Neural progenitor cell (in vitro differentiated cells): ENCODE measurements around the gene C19orf38. TPM values are rescaled to one million over a fixed set of nuclear protein-coding genes. Genes with fewer than 3 reads are reported as not detected.

Experiments
- DNase-seq: peaks from one replicate; pipeline ENCODE4 v3.0.0-alpha.2; 2016; ENCODE audit warnings: low spot score
- H2AFZ ChIP-seq: fragments of 200-600 bp; sonication (generic); replicated peaks from 2 replicates; pipeline ENCODE4 v1.6.1; 2016; ENCODE audit warnings: antibody characterized with exemption
- H3F3A ChIP-seq: fragments of 200-600 bp; sonication (generic); 2 replicates; pipeline ENCODE4 v1.6.1; 2016; ENCODE audit warnings: antibody characterized with exemption, low read depth
- H3K27ac ChIP-seq: fragments of 200-600 bp; sonication (generic); 2 replicates; pipeline ENCODE4 v1.5.1; 2016; ENCODE audit warnings: mild to moderate bottlenecking
- H3K27me3 ChIP-seq: fragments of 200-600 bp; sonication (generic); 2 replicates; pipeline ENCODE4 v1.6.1; 2016; ENCODE audit warnings: mild to moderate bottlenecking, moderate library complexity
- H3K36me3 ChIP-seq: fragments of 200-600 bp; sonication (generic); 2 replicates; pipeline ENCODE4 v1.5.1; 2016
- H3K4me1 ChIP-seq: fragments of 200-600 bp; sonication (generic); 2 replicates; pipeline ENCODE4 v1.6.1; 2016; ENCODE audit warnings: mixed run types
- H3K4me2 ChIP-seq: fragments of 200-600 bp; sonication (generic); 2 replicates; pipeline ENCODE4 v1.6.1; 2016
- H3K4me3 ChIP-seq: fragments of 200-600 bp; sonication (generic); 2 replicates; pipeline ENCODE4 v1.5.1; 2016
- H3K79me2 ChIP-seq: fragments of 200-600 bp; sonication (generic); 2 replicates; pipeline ENCODE4 v1.6.1; 2016; ENCODE audit warnings: low read depth
- H3K9ac ChIP-seq: fragments of 200-600 bp; sonication (generic); 2 replicates; pipeline ENCODE4 v1.6.1; 2016
- H3K9me3 ChIP-seq: fragments of 200-600 bp; sonication (generic); 2 replicates; pipeline ENCODE4 v1.5.1; 2016; ENCODE audit warnings: low read depth
- H4K20me1 ChIP-seq: fragments of 200-600 bp; sonication (generic); 2 replicates; pipeline ENCODE4 v1.6.1; 2016; ENCODE audit warnings: low read depth
- H3K27ac Mint-ChIP-seq: 3 replicates; pipeline ENCODE4 v1.8.0; 2021; ENCODE audit warnings: mixed read lengths
- H3K27me3 Mint-ChIP-seq: 2 replicates; pipeline ENCODE4 v1.8.0; 2022; ENCODE audit warnings: low read depth, mild to moderate bottlenecking, inconsistent platforms, moderate library complexity, mixed read lengths; ENCODE audit not compliant: insufficient read depth
- H3K36me3 Mint-ChIP-seq: 3 replicates; pipeline ENCODE4 v1.8.0; 2021; ENCODE audit warnings: mixed read lengths
- H3K4me1 Mint-ChIP-seq: 3 replicates; pipeline ENCODE4 v1.8.0; 2021; ENCODE audit warnings: mixed read lengths
- H3K4me3 Mint-ChIP-seq: 3 replicates; pipeline ENCODE4 v1.8.0; 2021; ENCODE audit warnings: mild to moderate bottlenecking, moderate library complexity, mixed read lengths
- H3K9me3 Mint-ChIP-seq: 3 replicates; pipeline ENCODE4 v1.8.0; 2020; ENCODE audit warnings: mixed read lengths
- CTCF ChIP-seq: fragments of 200-600 bp; sonication (generic); IDR thresholded peaks from 2 replicates; pipeline ENCODE4 v1.5.1; 2017; ENCODE audit warnings: antibody characterized with exemption, mild to moderate bottlenecking
- EZH2 ChIP-seq: fragments of 200-600 bp; sonication (generic); IDR thresholded peaks from 2 replicates; pipeline ENCODE4 v1.6.1; 2017; ENCODE audit warnings: antibody characterized with exemption, mild to moderate bottlenecking, moderate library complexity
- EZH2phosphoT487 ChIP-seq: fragments of 200-600 bp; sonication (generic); IDR thresholded peaks from 2 replicates; pipeline ENCODE4 v1.6.1; 2017; ENCODE audit warnings: antibody characterized with exemption
- total RNA-seq: library from RNA; depleted of rRNA; stranded (reverse); fragments of >200 nt; gene quantifications from 2 replicates; pipeline ENCODE4 v1.2.3, GENCODE V29; 2015; ENCODE audit warnings: low replicate concordance

Gene C19orf38
- total RNA-seq, 1 donor from 2014 or later = not detected

GRCh38 chr19:10823690-10824089 lies 24.5 kb upstream of the C19orf38 start:
- Histone ChIP-seq H3K36me3 (no peaks in the 10 kb centered on the region), H3K79me2 (no peaks in the 10 kb centered on the region), H3F3A (no peaks in the 10 kb centered on the region), H2AFZ (no peak overlapping the region), H3K9me3 (no peaks in the 10 kb centered on the region), H3K4me1 (no peaks in the 10 kb centered on the region), H3K27ac (no peak overlapping the region), H3K4me3 (no peak overlapping the region), H3K9ac (no peak overlapping the region), H3K27me3 (no peaks in the 10 kb centered on the region), H3K4me2 (no peak overlapping the region), H4K20me1 (no peaks in the 10 kb centered on the region)
- H3K4me3 Mint-ChIP-seq = no peak overlapping the region
- no peak overlapping the region for H3K27ac Mint-ChIP-seq
- no peak for DNase-seq
- peaks cover 23% of the 10 kb centered on the region for H3K36me3 Mint-ChIP-seq
- no peaks in the 10 kb centered on the region for H3K9me3 Mint-ChIP-seq
- peaks cover 11% of the 10 kb centered on the region for H3K27me3 Mint-ChIP-seq
- H3K4me1 Mint-ChIP-seq = no peaks in the 10 kb centered on the region
- no peak for TF ChIP-seq EZH2phosphoT487
- no peak for TF ChIP-seq CTCF
- TF ChIP-seq EZH2 = no peak

- TF ChIP-seq EZH2phosphoT487 = no peak
- TF ChIP-seq CTCF = no peak
- TF ChIP-seq EZH2 = no peak
- Mint-ChIP-seq H3K4me1 (no peaks in the 10 kb centered on the region), H3K36me3 (peaks cover 9% of the 10 kb centered on the region), H3K27me3 (peaks cover 6% of the 10 kb centered on the region), H3K27ac (no peak overlapping the region), H3K9me3 (no peaks in the 10 kb centered on the region), H3K4me3 (no peak overlapping the region)
- Histone ChIP-seq H3F3A (no peaks in the 10 kb centered on the region), H3K36me3 (no peaks in the 10 kb centered on the region), H3K4me1 (no peaks in the 10 kb centered on the region), H2AFZ (no peak overlapping the region), H3K27ac (no peak overlapping the region), H3K9ac (no peak overlapping the region), H4K20me1 (no peaks in the 10 kb centered on the region), H3K27me3 (no peaks in the 10 kb centered on the region), H3K9me3 (no peaks in the 10 kb centered on the region), H3K79me2 (no peaks in the 10 kb centered on the region), H3K4me2 (no peak overlapping the region), H3K4me3 (no peak overlapping the region)
- DNase-seq = no peak
Observed at GRCh38 chr19:10826231-10826630, 22.0 kb upstream of the C19orf38 start.

- no peak overlapping the region for H3K4me2 ChIP-seq
- TF ChIP-seq EZH2 (no peak), EZH2phosphoT487 (no peak), CTCF (no peak)
Observed at GRCh38 chr19:10826846-10827245, 21.4 kb upstream of the C19orf38 start.

More at GRCh38 chr19:10826846-10827245, 21.4 kb upstream of the C19orf38 start:
- Mint-ChIP-seq H3K27me3 (peaks cover 6% of the 10 kb centered on the region), H3K4me1 (no peaks in the 10 kb centered on the region), H3K36me3 (peaks cover 8% of the 10 kb centered on the region), H3K9me3 (no peaks in the 10 kb centered on the region), H3K4me3 (no peak overlapping the region), H3K27ac (no peak overlapping the region)
- H3K27me3 ChIP-seq = no peaks in the 10 kb centered on the region
- DNase-seq = no peak
- no peaks in the 10 kb centered on the region for H3K36me3 ChIP-seq
- H3K27ac ChIP-seq = no peak overlapping the region
- H3F3A ChIP-seq = peaks cover 4% of the 10 kb centered on the region
- no peaks in the 10 kb centered on the region for H3K79me2 ChIP-seq
- no peak overlapping the region for H3K9ac ChIP-seq
- no peaks in the 10 kb centered on the region for H4K20me1 ChIP-seq
- H2AFZ ChIP-seq = no peak overlapping the region
- H3K4me3 ChIP-seq = no peak overlapping the region
- H3K4me1 ChIP-seq = no peaks in the 10 kb centered on the region
- H3K9me3 ChIP-seq = no peaks in the 10 kb centered on the region
